ENCODE results near the gene CHMP2A. TPM values are rescaled to one million over a fixed set of nuclear protein-coding genes. Genes with fewer than 3 reads are reported as not detected.

Gene CHMP2A
- polyA plus RNA-seq, 1 of the 3 experiments (the other 2 are of a cell fraction) = 381 TPM

DNA sequence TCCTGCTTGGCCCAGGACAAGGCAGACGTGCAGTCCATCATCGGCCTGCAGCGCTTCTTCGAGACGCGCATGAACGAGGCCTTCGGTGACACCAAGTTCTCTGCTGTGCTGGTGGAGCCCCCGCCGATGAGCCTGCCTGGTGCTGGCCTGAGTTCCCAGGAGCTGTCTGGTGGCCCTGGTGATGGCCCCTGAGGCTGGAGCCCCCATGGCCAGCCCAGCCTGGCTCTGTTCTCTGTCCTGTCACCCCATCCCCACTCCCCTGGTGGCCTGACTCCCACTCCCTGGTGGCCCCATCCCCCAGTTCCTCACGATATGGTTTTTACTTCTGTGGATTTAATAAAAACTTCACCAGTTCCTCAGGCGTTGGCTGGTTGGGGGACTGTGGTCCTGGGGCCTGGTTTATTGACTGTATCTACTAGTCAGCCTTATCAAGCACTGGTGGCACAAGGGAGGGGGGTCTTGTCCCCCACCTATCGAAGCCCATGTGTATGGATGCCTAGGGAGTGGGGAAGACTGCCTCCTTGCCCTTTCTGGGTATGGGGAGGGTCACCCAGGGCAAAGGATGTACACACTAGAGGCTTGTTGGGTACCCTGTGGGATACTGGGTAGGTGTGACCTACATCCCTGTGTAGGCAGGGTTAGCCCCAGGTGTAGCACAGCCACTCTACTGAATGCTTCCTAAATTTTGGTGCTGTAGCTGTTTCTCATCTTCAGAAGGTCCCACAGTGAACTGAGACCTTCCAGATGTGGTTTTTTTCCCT is 4.4 kb downstream of the CHMP2A start:
- no peak overlapping the region; a peak in 1 of 4 replicates for H3K27ac ChIP-seq (ENCODE audit: low read depth in 2 of 2, low read length in 1 of 2)
- peaks cover 50 to 73% of the 10 kb centered on the region in 2 experiments for H3K36me3 ChIP-seq (replicated peaks in 1 of 2; ENCODE audit: control insufficient read depth in 1 of 2, insufficient read depth in 2 of 2, low read length in 1 of 2)
- H3K9me3 ChIP-seq = no peaks in the 10 kb centered on the region
- 87% methylated on average over 9 of the region's 13 CpGs for WGBS (ENCODE audit: low lambda C conversion rate)
- POLR2A ChIA-PET = interaction anchor here (1.0 kb wide), 1 partner anchor 11 kb away, joined by 3 read pairs; no protein-coding TSS in a partner anchor
- no peak overlapping the region for H3K9ac ChIP-seq
- TF ChIP-seq JUND (IDR thresholded peaks at IDR 0.05) = no peak
- TF ChIP-seq, protein P1, sequence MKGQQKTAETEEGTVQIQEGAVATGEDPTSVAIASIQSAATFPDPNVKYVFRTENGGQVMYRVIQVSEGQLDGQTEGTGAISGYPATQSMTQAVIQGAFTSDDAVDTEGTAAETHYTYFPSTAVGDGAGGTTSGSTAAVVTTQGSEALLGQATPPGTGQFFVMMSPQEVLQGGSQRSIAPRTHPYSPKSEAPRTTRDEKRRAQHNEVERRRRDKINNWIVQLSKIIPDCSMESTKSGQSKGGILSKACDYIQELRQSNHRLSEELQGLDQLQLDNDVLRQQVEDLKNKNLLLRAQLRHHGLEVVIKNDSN (IDR thresholded peaks at IDR 0.05; ENCODE audit: borderline replicate concordance, low read depth) = no peak
- no peak for TF ChIP-seq GATA2 (CRISPR knock-in tag; IDR thresholded peaks at IDR 0.05)
- TF ChIP-seq RFX5 (IDR thresholded peaks at IDR 0.05; ENCODE audit: low read length) = no peak
- TF ChIP-seq RXRA (IDR thresholded peaks at IDR 0.05; ENCODE audit: borderline replicate concordance, low read depth) = no peak
- no peak for TF ChIP-seq ELF1 (IDR thresholded peaks at IDR 0.05)
- TF ChIP-seq, protein P2, sequence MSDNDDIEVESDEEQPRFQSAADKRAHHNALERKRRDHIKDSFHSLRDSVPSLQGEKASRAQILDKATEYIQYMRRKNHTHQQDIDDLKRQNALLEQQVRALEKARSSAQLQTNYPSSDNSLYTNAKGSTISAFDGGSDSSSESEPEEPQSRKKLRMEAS (IDR thresholded peaks at IDR 0.05; ENCODE audit: low read depth) = no peak
- no peak for TF ChIP-seq RCOR1 (IDR thresholded peaks at IDR 0.05; ENCODE audit: low read length)
- no peak for TF ChIP-seq TCF12 (IDR thresholded peaks at IDR 0.05)
- no peak for TF ChIP-seq RAD21 (IDR thresholded peaks at IDR 0.05; ENCODE audit: low read length)
- no peak for TF ChIP-seq NRF1 (IDR thresholded peaks at IDR 0.05; ENCODE audit: low read depth, low read length)
- TF ChIP-seq SMC3 (IDR thresholded peaks at IDR 0.05; ENCODE audit: low read depth, low read length) = no peak
- H3K4me3 ChIP-seq (ENCODE audit: low read depth in 2 of 2, low read length in 1 of 2) = no peak overlapping the region
- CTCF ChIA-PET = interaction anchor here (9.1 kb wide), 1 partner anchor 31 kb away, joined by 81 read pairs; the partner anchor contains the start of gene ZBTB45
- H3K9me2 ChIP-seq = no peaks in the 10 kb centered on the region
- DNase-seq = no peak
- peaks cover 63% of the 10 kb centered on the region for H3K79me2 ChIP-seq (ENCODE audit: insufficient read depth)
- H3F3A ChIP-seq (replicated peaks; ENCODE audit: insufficient read depth) = peaks cover 56% of the 10 kb centered on the region
- H4K20me1 ChIP-seq (ENCODE audit: insufficient read depth) = peaks cover 47% of the 10 kb centered on the region
- peaks cover 18 to 36% of the 10 kb centered on the region in 2 experiments; a peak in 3 of 4 replicates for H3K4me1 ChIP-seq (ENCODE audit: control insufficient read depth in 1 of 2, insufficient read depth in 2 of 2, low read depth in 1 of 2, low read length in 1 of 2)
- H3K4me2 ChIP-seq = no peak overlapping the region
- H3K27me3 ChIP-seq (ENCODE audit: insufficient read depth) = no peaks in the 10 kb centered on the region
- H2AFZ ChIP-seq (ENCODE audit: low read depth) = no peak overlapping the region

DNA sequence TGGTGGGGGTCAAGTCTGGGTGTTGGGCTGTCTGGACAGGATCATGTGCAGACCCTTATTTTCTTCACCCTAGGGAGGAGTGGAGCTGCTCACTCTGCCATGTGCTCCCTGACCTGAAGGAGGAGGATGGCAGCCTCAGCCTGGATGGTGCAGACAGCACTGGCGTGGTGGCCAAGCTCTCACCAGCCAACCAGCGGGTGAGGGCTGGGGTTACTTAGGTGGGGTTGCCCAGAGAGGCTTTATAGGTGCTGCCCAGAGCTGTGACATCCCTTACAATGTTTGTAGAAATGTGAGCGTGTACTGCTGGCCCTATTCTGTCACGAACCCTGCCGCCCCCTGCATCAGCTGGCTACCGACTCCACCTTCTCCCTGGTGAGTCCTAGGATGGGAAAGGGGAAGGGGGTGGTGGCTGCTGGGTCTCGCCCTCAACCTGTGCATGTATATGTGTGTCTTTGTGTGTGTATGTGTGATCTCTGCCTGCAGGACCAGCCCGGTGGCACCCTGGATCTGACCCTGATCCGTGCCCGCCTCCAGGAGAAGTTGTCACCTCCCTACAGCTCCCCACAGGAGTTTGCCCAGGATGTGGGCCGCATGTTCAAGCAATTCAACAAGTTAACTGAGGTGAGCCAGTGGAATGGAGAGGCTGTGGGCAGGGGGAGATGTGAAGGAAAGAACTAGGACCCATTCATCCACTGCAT is 5.1 kb downstream of the CHMP2A start:
- ChIA-PET CTCF (interaction anchor here (9.1 kb wide), 1 partner anchor 31 kb away, joined by 81 read pairs; the partner anchor contains the start of gene ZBTB45), POLR2A (interaction anchor here (0.6 to 1.1 kb wide), 2 partner anchors 10 to 161 kb away, joined by 5 read pairs; no protein-coding TSS in a partner anchor)
- Histone ChIP-seq H3K4me2 (no peak overlapping the region), H3K9me3 (no peaks in the 10 kb centered on the region), H2AFZ (ENCODE audit: low read depth) (no peak overlapping the region), H3K9ac (no peak overlapping the region), H3K27me3 (ENCODE audit: insufficient read depth) (no peaks in the 10 kb centered on the region), H3K4me3 (ENCODE audit: low read depth in 2 of 2, low read length in 1 of 2) (no peak overlapping the region), H3F3A (replicated peaks; ENCODE audit: insufficient read depth) (peaks cover 51% of the 10 kb centered on the region), H3K36me3 (replicated peaks in 1 of 2; ENCODE audit: control insufficient read depth in 1 of 2, insufficient read depth in 2 of 2, low read length in 1 of 2) (peaks cover 45 to 74% of the 10 kb centered on the region in 2 experiments), H3K27ac (ENCODE audit: low read depth in 2 of 2, low read length in 1 of 2) (no peak overlapping the region; a peak in 1 of 4 replicates), H3K79me2 (ENCODE audit: insufficient read depth) (peaks cover 67% of the 10 kb centered on the region), H3K9me2 (no peaks in the 10 kb centered on the region), H4K20me1 (ENCODE audit: insufficient read depth) (peaks cover 54% of the 10 kb centered on the region), H3K4me1 (ENCODE audit: control insufficient read depth in 1 of 2, insufficient read depth in 2 of 2, low read depth in 1 of 2, low read length in 1 of 2) (peaks cover 15 to 34% of the 10 kb centered on the region in 2 experiments; a peak in 3 of 4 replicates)
- DNase-seq = no peak
- 98% methylated on average over 8 of the region's 11 CpGs for WGBS (ENCODE audit: low lambda C conversion rate)
- TF ChIP-seq POLR2AphosphoS5 (IDR thresholded peaks at IDR 0.05; ENCODE audit: low read depth, low read length) (no peak), SIN3A (IDR thresholded peaks at IDR 0.05; ENCODE audit: borderline replicate concordance, low read depth, low read length) (no peak), GABPA (IDR thresholded peaks at IDR 0.05; ENCODE audit: low read depth) (no peak), FOXJ3 (CRISPR knock-in tag; IDR thresholded peaks at IDR 0.05) (no peak), FOXM1 (IDR thresholded peaks at IDR 0.05; ENCODE audit: low read depth) (no peak), ELF1 (IDR thresholded peaks at IDR 0.05) (no peak), RXRA (IDR thresholded peaks at IDR 0.05; ENCODE audit: borderline replicate concordance, low read depth) (no peak)
- TF ChIP-seq, protein P3, sequence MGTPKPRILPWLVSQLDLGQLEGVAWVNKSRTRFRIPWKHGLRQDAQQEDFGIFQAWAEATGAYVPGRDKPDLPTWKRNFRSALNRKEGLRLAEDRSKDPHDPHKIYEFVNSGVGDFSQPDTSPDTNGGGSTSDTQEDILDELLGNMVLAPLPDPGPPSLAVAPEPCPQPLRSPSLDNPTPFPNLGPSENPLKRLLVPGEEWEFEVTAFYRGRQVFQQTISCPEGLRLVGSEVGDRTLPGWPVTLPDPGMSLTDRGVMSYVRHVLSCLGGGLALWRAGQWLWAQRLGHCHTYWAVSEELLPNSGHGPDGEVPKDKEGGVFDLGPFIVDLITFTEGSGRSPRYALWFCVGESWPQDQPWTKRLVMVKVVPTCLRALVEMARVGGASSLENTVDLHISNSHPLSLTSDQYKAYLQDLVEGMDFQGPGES (IDR thresholded peaks at IDR 0.05; ENCODE audit: low read depth, low read length) = no peak
- TF ChIP-seq, protein P4, sequence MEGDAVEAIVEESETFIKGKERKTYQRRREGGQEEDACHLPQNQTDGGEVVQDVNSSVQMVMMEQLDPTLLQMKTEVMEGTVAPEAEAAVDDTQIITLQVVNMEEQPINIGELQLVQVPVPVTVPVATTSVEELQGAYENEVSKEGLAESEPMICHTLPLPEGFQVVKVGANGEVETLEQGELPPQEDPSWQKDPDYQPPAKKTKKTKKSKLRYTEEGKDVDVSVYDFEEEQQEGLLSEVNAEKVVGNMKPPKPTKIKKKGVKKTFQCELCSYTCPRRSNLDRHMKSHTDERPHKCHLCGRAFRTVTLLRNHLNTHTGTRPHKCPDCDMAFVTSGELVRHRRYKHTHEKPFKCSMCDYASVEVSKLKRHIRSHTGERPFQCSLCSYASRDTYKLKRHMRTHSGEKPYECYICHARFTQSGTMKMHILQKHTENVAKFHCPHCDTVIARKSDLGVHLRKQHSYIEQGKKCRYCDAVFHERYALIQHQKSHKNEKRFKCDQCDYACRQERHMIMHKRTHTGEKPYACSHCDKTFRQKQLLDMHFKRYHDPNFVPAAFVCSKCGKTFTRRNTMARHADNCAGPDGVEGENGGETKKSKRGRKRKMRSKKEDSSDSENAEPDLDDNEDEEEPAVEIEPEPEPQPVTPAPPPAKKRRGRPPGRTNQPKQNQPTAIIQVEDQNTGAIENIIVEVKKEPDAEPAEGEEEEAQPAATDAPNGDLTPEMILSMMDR (IDR thresholded peaks at IDR 0.05) = no peak
- TF ChIP-seq, protein P5, sequence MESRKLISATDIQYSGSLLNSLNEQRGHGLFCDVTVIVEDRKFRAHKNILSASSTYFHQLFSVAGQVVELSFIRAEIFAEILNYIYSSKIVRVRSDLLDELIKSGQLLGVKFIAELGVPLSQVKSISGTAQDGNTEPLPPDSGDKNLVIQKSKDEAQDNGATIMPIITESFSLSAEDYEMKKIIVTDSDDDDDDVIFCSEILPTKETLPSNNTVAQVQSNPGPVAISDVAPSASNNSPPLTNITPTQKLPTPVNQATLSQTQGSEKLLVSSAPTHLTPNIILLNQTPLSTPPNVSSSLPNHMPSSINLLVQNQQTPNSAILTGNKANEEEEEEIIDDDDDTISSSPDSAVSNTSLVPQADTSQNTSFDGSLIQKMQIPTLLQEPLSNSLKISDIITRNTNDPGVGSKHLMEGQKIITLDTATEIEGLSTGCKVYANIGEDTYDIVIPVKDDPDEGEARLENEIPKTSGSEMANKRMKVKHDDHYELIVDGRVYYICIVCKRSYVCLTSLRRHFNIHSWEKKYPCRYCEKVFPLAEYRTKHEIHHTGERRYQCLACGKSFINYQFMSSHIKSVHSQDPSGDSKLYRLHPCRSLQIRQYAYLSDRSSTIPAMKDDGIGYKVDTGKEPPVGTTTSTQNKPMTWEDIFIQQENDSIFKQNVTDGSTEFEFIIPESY (IDR thresholded peaks at IDR 0.05; ENCODE audit: borderline replicate concordance, low read depth) = no peak

Data from SK-N-SH (cell line).